Stimulated activated CD8-positive, alpha-beta memory T cell treated with anti-CD3 and anti-CD28 coated beads, Interleukin-4, amount 100 ng/mL, for 4 hours (primary cell): Measurements from ENCODE around the gene CAPZA2.
A peak's percentile ranks its signal among the peaks of the same experiment; 100 is the strongest.
"Not testable (repeated sequence)": the region's sequence is repeated elsewhere in the genome, so short reads cannot be mapped to it uniquely, and the experiment has no call there.

Source experiments
- DNase-seq, 2 donors: peaks; one replicate each; pipeline ENCODE4 v3.0.0-alpha.2; 2020; ENCODE audit warnings: low read depth in 2 of 2, low spot score in 1 of 2

Gene CAPZA2

GRCh38 chr7:116862234-116862950 lies at the start of gene CAPZA2:
TSS of gene CAPZA2 (plus strand) at chr7:116862587. CDS start at chr7:116862612, 25 bp downstream.
- DNase-seq = peak; percentile 86 to 88

DNA sequence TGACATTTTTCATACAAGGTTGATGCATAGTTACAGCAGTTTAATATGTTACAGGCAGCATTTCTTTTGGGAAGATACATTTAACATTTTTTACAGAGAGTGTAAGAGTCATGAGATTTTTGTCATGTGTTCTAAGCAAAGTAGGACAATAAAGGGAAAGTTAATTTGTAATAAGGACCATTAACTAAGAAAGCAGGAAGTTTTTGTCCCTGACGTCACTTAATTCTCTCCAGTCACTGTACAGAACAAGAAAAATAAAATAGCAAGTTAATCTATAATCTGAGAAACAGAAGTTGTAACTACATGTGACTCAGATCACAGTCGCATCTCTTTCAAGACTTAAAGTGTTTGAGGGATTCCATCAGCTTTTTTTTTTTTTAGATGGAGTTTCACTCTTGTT lies 49.5 kb upstream of the CAPZA2 start:
- DNase-seq = no peak

DNA sequence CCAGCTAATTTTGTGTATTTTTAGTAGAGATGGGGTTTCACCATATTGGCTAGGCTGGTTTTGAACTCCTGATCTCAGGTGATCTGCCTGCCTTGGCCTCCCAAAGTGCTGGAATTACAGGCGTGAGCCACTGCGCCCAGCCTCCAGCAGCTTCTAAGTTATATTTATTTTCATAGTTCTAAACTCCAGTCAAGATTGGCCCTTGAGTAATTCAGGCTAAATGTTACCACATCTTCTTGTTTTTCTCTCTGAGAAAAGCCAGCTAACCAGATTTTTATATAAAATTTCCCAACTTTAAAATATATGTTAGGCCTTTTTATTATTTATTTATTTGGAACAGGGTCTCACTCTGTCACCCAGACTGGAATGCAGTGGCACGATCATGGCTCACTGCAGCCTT lies 49.0 kb upstream of the CAPZA2 start:
- DNase-seq = not testable (repeated sequence)

DNA sequence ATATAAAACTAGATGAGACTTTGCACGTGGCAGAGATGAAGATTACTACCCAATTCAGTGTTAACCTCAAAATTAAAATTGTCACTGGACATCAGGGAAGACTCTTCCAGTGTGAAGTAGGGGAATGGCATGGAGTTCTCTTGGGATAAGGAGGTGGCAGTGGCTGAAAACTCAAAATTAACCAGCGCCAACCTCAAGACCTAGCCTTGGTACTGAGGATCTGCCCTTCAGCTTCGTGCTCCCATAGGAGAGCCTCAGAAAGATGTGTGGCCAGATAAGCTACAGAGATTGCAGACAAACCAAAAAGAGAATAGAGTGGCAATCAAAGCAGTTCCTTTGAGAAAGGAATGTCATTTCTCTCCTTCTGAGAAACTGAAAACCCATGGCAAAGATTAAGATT lies 47.3 kb upstream of the CAPZA2 start:
- DNase-seq = no peak

- no peak for DNase-seq
Measured at GRCh38 chr7:116820149-116820548, 42.2 kb upstream of the CAPZA2 start.

GRCh38 chr7:116821647-116822046 lies 40.7 kb upstream of the CAPZA2 start:
- not testable (repeated sequence) for DNase-seq

DNA sequence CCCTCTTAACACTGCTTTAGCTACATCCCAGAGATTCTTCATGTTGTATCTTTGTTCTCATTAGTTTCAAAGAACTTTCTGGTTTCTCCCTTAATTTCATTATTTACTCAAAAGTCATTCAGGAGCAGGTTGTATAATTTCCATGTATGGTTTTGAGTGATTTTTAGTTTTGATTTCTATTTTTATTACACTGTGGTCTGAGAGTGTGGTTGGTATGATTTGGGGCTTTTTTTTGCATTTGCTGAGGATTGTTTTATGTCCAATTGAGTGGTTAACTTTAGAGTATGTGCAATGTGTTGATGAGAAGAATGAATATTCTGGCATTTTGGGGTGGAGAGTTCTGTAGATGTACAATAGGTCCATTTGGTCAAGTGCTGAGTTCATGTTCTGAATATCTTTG lies 37.9 kb upstream of the CAPZA2 start:
- DNase-seq = no peak

DNA sequence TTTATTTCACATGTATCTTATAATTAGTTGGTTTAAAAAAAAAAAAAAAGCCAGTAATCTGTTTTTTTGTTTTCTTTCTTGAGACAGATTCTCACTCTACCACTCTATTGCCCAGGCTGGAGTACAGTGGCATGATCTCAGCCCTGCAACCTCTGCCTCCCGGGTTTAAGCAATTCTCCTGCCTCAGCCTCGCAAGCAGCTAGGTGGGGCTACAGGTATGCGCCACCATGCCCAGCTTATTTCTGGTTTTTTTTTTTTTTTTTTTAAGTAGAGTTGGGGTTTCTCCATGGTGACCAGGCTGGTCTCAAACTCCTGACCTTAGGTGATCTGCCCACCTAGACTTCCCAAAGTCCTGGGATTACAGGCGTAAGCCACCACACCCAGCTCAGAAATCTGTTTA lies 34.1 kb upstream of the CAPZA2 start:
- no peak for DNase-seq

DNA sequence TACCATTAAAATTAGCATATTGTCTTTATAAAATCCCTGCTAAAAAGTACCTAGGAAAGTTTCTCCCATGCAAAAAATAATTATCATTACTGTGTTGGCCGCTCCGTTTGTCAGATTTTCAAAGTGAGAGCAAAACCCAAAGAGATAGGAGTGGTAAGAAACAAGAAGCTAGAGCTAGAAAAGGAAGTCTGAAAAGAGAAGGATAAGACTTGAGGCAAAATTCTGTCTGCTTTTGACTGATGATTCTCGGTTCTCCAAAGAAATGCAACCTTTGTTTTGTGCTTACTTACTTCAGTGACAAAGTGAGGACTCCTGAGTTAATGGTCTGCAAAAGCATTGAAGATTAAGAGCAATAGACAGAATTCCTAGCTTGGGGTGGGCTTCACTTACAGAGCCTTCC lies 33.3 kb upstream of the CAPZA2 start:
- DNase-seq = no peak

GRCh38 chr7:116829493-116829892 lies 32.9 kb upstream of the CAPZA2 start:
- DNase-seq = no peak

DNA sequence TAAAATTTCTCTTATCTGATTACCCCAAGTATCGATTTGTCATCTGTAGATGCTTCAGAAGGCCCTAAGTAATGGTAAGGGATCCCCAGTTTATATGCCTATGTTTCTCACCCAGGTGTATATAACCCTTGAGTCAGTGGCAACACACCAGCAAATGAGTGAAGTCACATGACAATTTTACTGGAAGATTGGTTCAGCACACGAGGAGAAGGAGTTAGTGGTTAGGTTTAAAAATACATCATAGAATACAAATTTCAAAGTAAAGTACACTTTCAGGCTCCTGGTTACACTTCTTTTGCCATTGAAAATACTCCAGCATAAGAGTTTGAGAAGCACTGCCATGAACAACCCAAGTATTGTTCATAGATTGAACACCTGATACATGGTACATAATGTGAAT lies 29.7 kb upstream of the CAPZA2 start:
- no peak for DNase-seq

GRCh38 chr7:116834815-116835504 lies 27.4 kb upstream of the CAPZA2 start:
- no peak for DNase-seq

GRCh38 chr7:116836048-116836447 lies 26.3 kb upstream of the CAPZA2 start:
- no peak for DNase-seq

GRCh38 chr7:116836911-116837310 lies 25.5 kb upstream of the CAPZA2 start:
- no peak for DNase-seq

GRCh38 chr7:116837586-116837985 lies 24.8 kb upstream of the CAPZA2 start:
- no peak for DNase-seq

DNA sequence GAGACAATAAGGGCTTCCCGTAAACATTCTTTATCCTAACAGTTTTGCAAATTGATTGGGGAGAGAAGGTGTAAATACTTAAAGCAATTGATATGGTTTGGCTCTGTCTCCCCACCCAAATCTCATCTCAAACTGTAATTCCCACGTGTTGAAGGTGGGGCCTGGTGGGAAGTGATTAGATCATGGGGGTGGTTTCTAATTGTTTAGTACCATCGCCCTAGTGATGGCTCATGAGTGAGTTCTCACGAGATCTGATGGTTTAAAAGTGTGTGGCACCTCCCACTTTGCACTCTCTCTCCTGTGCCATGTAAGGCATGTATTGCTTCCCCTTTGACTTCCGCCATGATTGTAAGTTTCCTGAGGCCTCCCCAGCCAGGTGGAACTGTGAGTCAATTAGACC lies 22.1 kb upstream of the CAPZA2 start:
- no peak for DNase-seq

- no peak for DNase-seq
Measured at GRCh38 chr7:116842371-116842770, 20.0 kb upstream of the CAPZA2 start.

GRCh38 chr7:116843378-116843777 lies 19.0 kb upstream of the CAPZA2 start:
- no peak for DNase-seq

- DNase-seq = no peak
Measured at GRCh38 chr7:116851175-116851574, 11.2 kb upstream of the CAPZA2 start.

DNA sequence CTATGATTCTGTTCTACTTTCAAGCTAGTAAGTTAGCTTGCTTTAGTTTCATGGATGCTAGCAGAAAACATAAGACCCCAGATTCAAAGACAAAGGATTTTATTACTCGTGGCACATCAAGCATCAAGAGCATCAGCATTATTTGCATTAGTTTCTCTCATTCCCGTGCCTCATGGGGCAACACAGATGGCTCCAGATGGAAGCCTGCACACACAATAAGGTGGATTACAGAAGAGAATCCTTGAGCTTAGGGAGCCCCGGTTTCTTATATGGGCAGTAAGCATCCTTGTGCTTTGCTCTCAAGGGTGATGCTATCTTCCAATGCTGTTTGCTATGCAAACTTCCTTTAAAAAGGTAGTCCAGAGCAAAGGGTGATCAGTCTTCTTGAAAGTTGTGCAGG lies 10.7 kb upstream of the CAPZA2 start:
- DNase-seq = no peak

DNA sequence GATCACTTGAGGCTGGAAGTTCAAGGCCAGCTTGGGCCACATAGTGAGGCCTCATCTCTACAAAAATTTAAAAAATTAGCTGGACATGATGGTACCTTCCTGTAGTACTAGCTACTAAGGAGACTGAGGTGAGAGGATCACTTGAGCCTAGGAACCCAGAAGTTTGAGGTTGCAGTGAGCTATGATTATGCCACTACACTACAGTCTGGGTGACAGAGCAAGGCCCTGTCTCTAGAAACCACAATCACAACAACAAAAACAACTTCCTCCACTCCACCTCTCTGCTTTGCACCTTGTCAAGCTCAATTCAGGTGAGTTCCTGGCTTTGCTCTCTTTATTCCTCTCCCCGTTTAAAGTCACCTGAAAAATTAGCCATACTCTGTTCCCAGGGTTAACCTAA lies 8.3 kb upstream of the CAPZA2 start:
- no peak for DNase-seq

- no peak for DNase-seq
Measured at GRCh38 chr7:116857052-116857451, 5.3 kb upstream of the CAPZA2 start.

DNA sequence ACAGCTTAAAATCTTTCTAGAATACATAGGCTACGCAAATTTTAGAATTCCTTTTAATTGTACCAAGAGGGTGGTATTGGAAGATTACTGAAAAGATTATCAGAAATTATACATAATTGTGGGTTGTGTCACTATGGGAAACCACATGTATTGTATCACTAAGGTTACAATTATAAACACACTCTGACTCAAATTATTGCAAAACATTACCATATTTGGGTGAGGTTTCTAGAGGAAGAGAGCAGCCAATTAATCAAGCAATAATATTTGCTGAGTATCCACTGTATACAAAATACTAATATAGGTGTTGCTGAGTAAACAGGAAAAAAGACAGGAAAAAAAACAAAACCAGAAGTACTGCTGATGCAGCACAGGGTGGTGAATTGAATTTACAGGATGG lies 3.1 kb upstream of the CAPZA2 start:
- DNase-seq = no peak
